ENCODE results near the gene MRPS34. TPM values are rescaled to one million over a fixed set of nuclear protein-coding genes. Genes with fewer than 3 reads are reported as not detected.
A peak's percentile ranks its signal among the peaks of the same experiment; 100 is the strongest.

Gene MRPS34
- total RNA-seq, 4 donors from 2014 or later = 47.1 to 75.2 (median 64.2) TPM

DNA sequence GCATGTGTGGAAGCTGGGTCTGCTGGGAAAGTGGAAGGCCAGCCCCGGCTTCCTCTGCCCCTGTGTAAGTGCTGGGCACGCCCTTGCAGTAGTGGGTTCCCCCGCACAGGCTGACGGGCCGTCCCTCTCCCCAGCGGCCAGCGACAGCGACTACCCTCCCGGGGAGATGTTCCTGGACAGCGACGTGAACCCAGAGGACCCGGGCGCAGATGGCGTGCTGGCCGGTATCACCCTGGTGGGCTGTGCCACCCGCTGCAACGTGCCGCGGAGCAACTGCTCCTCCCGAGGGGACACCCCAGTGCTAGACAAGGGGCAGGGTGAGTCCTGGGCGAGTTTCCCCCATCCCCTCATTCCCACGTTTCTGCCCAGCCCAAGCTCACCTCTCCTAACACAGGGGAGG, 7.1 kb downstream of the MRPS34 start:
- Histone ChIP-seq H3K27me3 (no peaks in the 10 kb centered on the region), H3K27ac (replicated peaks in 1 of 4) (no peak overlapping the region), H3K9me3 (no peaks in the 10 kb centered on the region), H3K4me1 (peaks cover 11 to 34% (median 29%) of the 10 kb centered on the region in 4 donors), H3K4me3 (no peak overlapping the region), H3K36me3 (peaks cover 51 to 92% (median 90%) of the 10 kb centered on the region in 4 donors)
- intact Hi-C loops (cut with DNase I) = no loop called here
- WGBS = 92% methylated on average over 20 of the region's 22 CpGs
- no peak for DNase-seq (ENCODE audit: extremely low spot score)
- TF ChIP-seq CTCF (IDR thresholded peaks at IDR 0.05) = no peak
- no peak for TF ChIP-seq POLR2A (IDR thresholded peaks at IDR 0.05; ENCODE audit: low read depth)
- TF ChIP-seq EP300 (IDR thresholded peaks at IDR 0.05) = no peak
- TF ChIP-seq POLR2AphosphoS5 (IDR thresholded peaks at IDR 0.05) = no peak

- no peaks in the 10 kb centered on the region for H3K9me3 ChIP-seq
- peaks cover 51 to 100% (median 99%) of the 10 kb centered on the region in 4 donors for H3K36me3 ChIP-seq
These were observed 8.0 kb downstream of the MRPS34 start for GRCh38 chr16:1764971-1765370.

GRCh38 chr16:1763521-1764511, 9.1 kb downstream of the MRPS34 start:
- H3K36me3 ChIP-seq = peaks cover 47 to 100% (median 98%) of the 10 kb centered on the region in 4 donors
- peaks cover 0 to 14% (median 9%) of the 10 kb centered on the region in 4 donors for H3K4me1 ChIP-seq
- TF ChIP-seq POLR2A (IDR thresholded peaks at IDR 0.05; ENCODE audit: low read depth) (no peak), CTCF (IDR thresholded peaks at IDR 0.05) (peak; percentile 6 to 45 (median 18)), POLR2AphosphoS5 (IDR thresholded peaks at IDR 0.05) (no peak), EP300 (IDR thresholded peaks at IDR 0.05) (no peak)
- no peak for DNase-seq (ENCODE audit: extremely low spot score)
- 71% methylated on average over 58 of the region's 81 CpGs for WGBS
- intact Hi-C loops (cut with DNase I) = no loop called here
- no peaks in the 10 kb centered on the region for H3K27me3 ChIP-seq
- H3K27ac ChIP-seq (replicated peaks in 1 of 4) = peak overlapping the region in 1 of 4 donors; percentile 39
- H3K9me3 ChIP-seq = no peaks in the 10 kb centered on the region
- no peak overlapping the region for H3K4me3 ChIP-seq

More at GRCh38 chr16:1764971-1765370, 8.0 kb downstream of the MRPS34 start:
- Histone ChIP-seq H3K27ac (replicated peaks in 1 of 4) (no peak overlapping the region), H3K4me1 (peaks cover 3 to 25% (median 20%) of the 10 kb centered on the region in 4 donors), H3K4me3 (no peak overlapping the region), H3K27me3 (no peaks in the 10 kb centered on the region)
- WGBS = 92% methylated on average over 20 of the region's 21 CpGs
- no peak for DNase-seq (ENCODE audit: extremely low spot score)
- intact Hi-C loops (cut with DNase I) = no loop called here
- TF ChIP-seq EP300 (IDR thresholded peaks at IDR 0.05) (no peak), CTCF (IDR thresholded peaks at IDR 0.05) (no peak), POLR2A (IDR thresholded peaks at IDR 0.05; ENCODE audit: low read depth) (no peak), POLR2AphosphoS5 (IDR thresholded peaks at IDR 0.05) (no peak)

- WGBS = 77% methylated on average over 16 of the region's 24 CpGs
These were observed 9.9 kb downstream of the MRPS34 start for GRCh38 chr16:1762879-1763520.

More at GRCh38 chr16:1762879-1763520, 9.9 kb downstream of the MRPS34 start:
- TF ChIP-seq POLR2AphosphoS5 (IDR thresholded peaks at IDR 0.05) = no peak
- TF ChIP-seq CTCF (IDR thresholded peaks at IDR 0.05) = no peak
- TF ChIP-seq POLR2A (IDR thresholded peaks at IDR 0.05; ENCODE audit: low read depth) = no peak
- no peak for TF ChIP-seq EP300 (IDR thresholded peaks at IDR 0.05)
- Histone ChIP-seq H3K36me3 (peaks cover 44 to 100% (median 97%) of the 10 kb centered on the region in 4 donors), H3K27me3 (no peaks in the 10 kb centered on the region), H3K4me1 (peaks cover 0 to 10% (median 8%) of the 10 kb centered on the region in 4 donors), H3K4me3 (no peak overlapping the region), H3K27ac (replicated peaks in 1 of 4) (no peak overlapping the region), H3K9me3 (no peaks in the 10 kb centered on the region)
- intact Hi-C loops (cut with DNase I) = no loop called here
- no peak for DNase-seq (ENCODE audit: extremely low spot score)
